Right lobe of liver (tissue), 4 donors: ENCODE results near the gene EOLA2.
"Not testable (repeated sequence)": the region's sequence is repeated elsewhere in the genome, so short reads cannot be mapped to it uniquely, and the experiment has no call there.

Experiments
- POLR2A ChIP-seq: fragments of 450-650 bp; IDR thresholded peaks from one replicate; pipeline ENCODE4 v1.6.1; 2017; ENCODE audit warnings: antibody characterized with exemption, mild to moderate bottlenecking
- TF ChIP-seq, protein P1 (sequence below), 4 donors: fragments of 200-600 bp in 3 of 4; fragments of 450-650 bp in 1 of 4; IDR thresholded peaks; one replicate each; pipeline versions ENCODE4 v1.5.1 to v1.8.0; 2016 to 2022; ENCODE audit warnings: antibody characterized with exemption in 4 of 4, mild to moderate bottlenecking in 2 of 4
- donor health status: DM: no; HTN: no; CAD: no.
- donor health status: DM: no; HTN: no; CAD: no.
- donor health status: DM: no; HTN: yes; CAD: no.

- TF ChIP-seq, protein P1, sequence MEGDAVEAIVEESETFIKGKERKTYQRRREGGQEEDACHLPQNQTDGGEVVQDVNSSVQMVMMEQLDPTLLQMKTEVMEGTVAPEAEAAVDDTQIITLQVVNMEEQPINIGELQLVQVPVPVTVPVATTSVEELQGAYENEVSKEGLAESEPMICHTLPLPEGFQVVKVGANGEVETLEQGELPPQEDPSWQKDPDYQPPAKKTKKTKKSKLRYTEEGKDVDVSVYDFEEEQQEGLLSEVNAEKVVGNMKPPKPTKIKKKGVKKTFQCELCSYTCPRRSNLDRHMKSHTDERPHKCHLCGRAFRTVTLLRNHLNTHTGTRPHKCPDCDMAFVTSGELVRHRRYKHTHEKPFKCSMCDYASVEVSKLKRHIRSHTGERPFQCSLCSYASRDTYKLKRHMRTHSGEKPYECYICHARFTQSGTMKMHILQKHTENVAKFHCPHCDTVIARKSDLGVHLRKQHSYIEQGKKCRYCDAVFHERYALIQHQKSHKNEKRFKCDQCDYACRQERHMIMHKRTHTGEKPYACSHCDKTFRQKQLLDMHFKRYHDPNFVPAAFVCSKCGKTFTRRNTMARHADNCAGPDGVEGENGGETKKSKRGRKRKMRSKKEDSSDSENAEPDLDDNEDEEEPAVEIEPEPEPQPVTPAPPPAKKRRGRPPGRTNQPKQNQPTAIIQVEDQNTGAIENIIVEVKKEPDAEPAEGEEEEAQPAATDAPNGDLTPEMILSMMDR (IDR thresholded peaks at IDR 0.05): peak; percentile 34 to 44 (median 40)
- TF ChIP-seq POLR2A: not testable (repeated sequence)
Observed at GRCh38 chrX:149940674-149941024, 2.4 kb upstream of the EOLA2 start.
